ENCODE data around the gene B3GAT1. TPM values are rescaled to one million over a fixed set of nuclear protein-coding genes. Genes with fewer than 3 reads are reported as not detected.

The B3GAT1 gene
- polyA plus RNA-seq, 3 donors: not detected

- H3K9ac ChIP-seq (ENCODE audit: insufficient read depth, low read length, poor library complexity, severe bottlenecking): no peak overlapping the region
- no peak overlapping the region for H3K4me3 ChIP-seq (replicated peaks in 1 of 3; ENCODE audit: low read depth in 2 of 3, low read length in 3 of 3)
- TF ChIP-seq CTCF (IDR thresholded peaks at IDR 0.05): no peak
- no peaks in the 10 kb centered on the region for H3K79me2 ChIP-seq (ENCODE audit: insufficient read depth, low read length)
- H3K27me3 ChIP-seq (ENCODE audit: control insufficient read depth in 2 of 2, insufficient read depth in 2 of 2, low read length in 2 of 2): no peaks in the 10 kb centered on the region
- no peak overlapping the region for H3K27ac ChIP-seq (ENCODE audit: low read depth in 1 of 2, low read length in 2 of 2)
- WGBS (ENCODE audit: insufficient coverage): 93% methylated on average over 18 of the region's 18 CpGs
- Mint-ChIP-seq H3K27me3 (ENCODE audit: low read depth in 3 of 3) (peaks cover 12 to 22% (median 17%) of the 10 kb centered on the region in 3 donors), H3K27ac (no peak overlapping the region), H3K9me3 (peaks cover 0 to 2% (median 0%) of the 10 kb centered on the region in 7 donors), H3K36me3 (no peaks in the 10 kb centered on the region), H3K4me1 (no peaks in the 10 kb centered on the region), H3K4me3 (no peak overlapping the region)
- no peaks in the 10 kb centered on the region for H3K4me1 ChIP-seq (ENCODE audit: control insufficient read depth in 1 of 2, insufficient read depth in 2 of 2, low read length in 2 of 2)
- H3K9me3 ChIP-seq (replicated peaks in 1 of 2; ENCODE audit: control insufficient read depth in 1 of 2, insufficient read depth in 1 of 2, low read length in 2 of 2): no peaks in the 10 kb centered on the region
- intact Hi-C loops (cut with micrococcal nuclease): no loop called here
- no peak overlapping the region for H2AFZ ChIP-seq (ENCODE audit: insufficient read depth, low read depth, low read length, poor library complexity, severe bottlenecking)
- no peak for DNase-seq
- H3K36me3 ChIP-seq (replicated peaks in 1 of 2; ENCODE audit: control insufficient read depth in 1 of 2, insufficient read depth in 2 of 2, low read length in 2 of 2): no peaks in the 10 kb centered on the region
- H3K4me2 ChIP-seq (replicated peaks; ENCODE audit: extremely low read depth, low read length, poor library complexity, severe bottlenecking): no peak overlapping the region
- H4K20me1 ChIP-seq (ENCODE audit: insufficient read depth, low read length): no peaks in the 10 kb centered on the region
These were observed 53.1 kb downstream of the B3GAT1 start for GRCh38 chr11:134358856-134359490.

DNA sequence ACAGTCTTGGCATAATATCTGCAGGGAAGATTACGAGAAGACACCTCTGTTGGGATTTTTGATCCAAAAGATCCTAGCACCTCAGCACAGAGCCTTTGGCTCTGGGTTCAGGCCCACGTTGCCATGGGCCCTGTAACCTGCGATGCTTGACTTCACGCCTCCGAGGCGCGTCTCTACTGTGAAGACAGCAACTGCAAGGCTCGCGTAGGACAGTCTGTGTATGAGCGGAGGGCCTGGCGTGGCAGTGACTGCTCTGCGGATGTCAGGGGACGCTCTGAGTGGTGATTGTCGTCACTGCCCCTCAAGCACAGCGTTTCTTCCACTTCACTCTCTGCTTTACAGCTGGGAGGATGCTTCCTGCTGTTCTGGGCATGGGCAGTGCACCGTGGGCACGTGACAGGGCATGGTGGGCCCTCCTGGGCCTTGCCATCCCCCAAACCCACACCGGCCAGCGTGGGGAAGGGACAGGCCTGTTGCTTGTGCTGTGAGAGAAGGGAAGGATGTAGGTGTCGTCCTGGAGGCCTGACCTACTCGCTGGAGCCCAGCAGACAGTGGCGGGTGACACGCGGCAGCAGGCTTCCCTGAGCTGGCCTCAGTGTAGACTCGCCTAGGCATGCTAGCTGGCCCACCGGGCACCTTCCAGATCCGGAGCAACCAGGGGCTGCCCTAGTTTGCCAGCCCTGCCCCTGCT is 53.7 kb downstream of the B3GAT1 start:
- H3K9me3 Mint-ChIP-seq: peaks cover 0 to 2% (median 0%) of the 10 kb centered on the region in 7 donors
- no peak overlapping the region for H3K4me2 ChIP-seq (replicated peaks; ENCODE audit: extremely low read depth, low read length, poor library complexity, severe bottlenecking)
- H3K27me3 Mint-ChIP-seq (ENCODE audit: low read depth in 3 of 3): peaks cover 14 to 22% (median 17%) of the 10 kb centered on the region in 3 donors
- H3K27me3 ChIP-seq (ENCODE audit: control insufficient read depth in 2 of 2, insufficient read depth in 2 of 2, low read length in 2 of 2): no peaks in the 10 kb centered on the region
- 95% methylated on average over 24 of the region's 27 CpGs for WGBS (ENCODE audit: insufficient coverage)
- H3K4me3 Mint-ChIP-seq: no peak overlapping the region
- H3K9ac ChIP-seq (ENCODE audit: insufficient read depth, low read length, poor library complexity, severe bottlenecking): no peak overlapping the region
- no peak for TF ChIP-seq CTCF (IDR thresholded peaks at IDR 0.05)
- no peaks in the 10 kb centered on the region for H3K4me1 ChIP-seq (ENCODE audit: control insufficient read depth in 1 of 2, insufficient read depth in 2 of 2, low read length in 2 of 2)
- H2AFZ ChIP-seq (ENCODE audit: insufficient read depth, low read depth, low read length, poor library complexity, severe bottlenecking): no peak overlapping the region
- H3K9me3 ChIP-seq (replicated peaks in 1 of 2; ENCODE audit: control insufficient read depth in 1 of 2, insufficient read depth in 1 of 2, low read length in 2 of 2): no peaks in the 10 kb centered on the region
- intact Hi-C loops (cut with micrococcal nuclease): no loop called here
- H3K4me1 Mint-ChIP-seq: no peaks in the 10 kb centered on the region
- DNase-seq: no peak
- H3K36me3 Mint-ChIP-seq: no peaks in the 10 kb centered on the region
- H3K27ac ChIP-seq (ENCODE audit: low read depth in 1 of 2, low read length in 2 of 2): no peak overlapping the region
- no peak overlapping the region for H3K27ac Mint-ChIP-seq
- H4K20me1 ChIP-seq (ENCODE audit: insufficient read depth, low read length): no peaks in the 10 kb centered on the region
- no peaks in the 10 kb centered on the region for H3K79me2 ChIP-seq (ENCODE audit: insufficient read depth, low read length)
- H3K4me3 ChIP-seq (replicated peaks in 1 of 3; ENCODE audit: low read depth in 2 of 3, low read length in 3 of 3): no peak overlapping the region
- H3K36me3 ChIP-seq (replicated peaks in 1 of 2; ENCODE audit: control insufficient read depth in 1 of 2, insufficient read depth in 2 of 2, low read length in 2 of 2): no peaks in the 10 kb centered on the region

All from CD14-positive monocyte (primary cell).